GM19467 (cell line): ENCODE results near the gene SLC7A4.
A peak's percentile ranks its signal among the peaks of the same experiment; 100 is the strongest.
"Not testable (repeated sequence)": the region's sequence is repeated elsewhere in the genome, so short reads cannot be mapped to it uniquely, and the experiment has no call there.

Experiments used
- ATAC-seq: cut with Tn5 transposase; IDR thresholded peaks from one replicate; pipeline ENCODE4 v1.9.1; 2021; ENCODE audit warnings: mild to moderate bottlenecking, moderate library complexity; ENCODE audit not compliant: unreplicated experiment

The SLC7A4 gene

GRCh38 chr22:21022955-21023614, 9.3 kb downstream of the SLC7A4 start:
- ATAC-seq: no peak

- no peak for ATAC-seq
Measured at GRCh38 chr22:21022507-21022906, 9.9 kb downstream of the SLC7A4 start.

- ATAC-seq: no peak
Measured at GRCh38 chr22:21020802-21021429, 11.4 kb downstream of the SLC7A4 start.

- no peak for ATAC-seq
Measured at GRCh38 chr22:21018314-21018713, 14.0 kb downstream of the SLC7A4 start.

- ATAC-seq: no peak
Measured at GRCh38 chr22:21016644-21017420, 15.5 kb downstream of the SLC7A4 start.

GRCh38 chr22:21015466-21016006, 16.8 kb downstream of the SLC7A4 start:
- ATAC-seq: no peak

GRCh38 chr22:21014726-21015465, 17.5 kb downstream of the SLC7A4 start, which contains the start of gene P2RX6:
Gene P2RX6 (plus strand): TSS chr22:21015165. CDS start chr22:21015175, 10 bp downstream.
- ATAC-seq: no peak

- peak; percentile 78 for ATAC-seq
Measured at GRCh38 chr22:21014202-21014725, 18.1 kb downstream of the SLC7A4 start.

- no peak for ATAC-seq
Measured at GRCh38 chr22:21013657-21014201, 18.6 kb downstream of the SLC7A4 start.

GRCh38 chr22:21012446-21013407, 19.6 kb downstream of the SLC7A4 start:
- ATAC-seq: no peak

GRCh38 chr22:21010426-21011113, 21.8 kb downstream of the SLC7A4 start:
- ATAC-seq: no peak

GRCh38 chr22:21009638-21010425, 22.5 kb downstream of the SLC7A4 start:
- ATAC-seq: no peak

GRCh38 chr22:21009208-21009607, 23.2 kb downstream of the SLC7A4 start:
- not testable (repeated sequence) for ATAC-seq

GRCh38 chr22:21003782-21004181, 28.6 kb downstream of the SLC7A4 start:
- ATAC-seq: no peak

GRCh38 chr22:21001601-21002325, 30.6 kb downstream of the SLC7A4 start, which contains the start of gene THAP7:
Gene THAP7 (minus strand): TSS chr22:21002118. CDS start chr22:21001911, 207 bp downstream.
- peak; percentile 77 for ATAC-seq

- peak; percentile 4 for ATAC-seq
Measured at GRCh38 chr22:21000987-21001600, 31.3 kb downstream of the SLC7A4 start.
